RWPE1 (cell line): Measurements from ENCODE around the gene TRIP10.

Experiments
- CTCF ChIA-PET: fragments of 350-600 bp; sonication (Branson Sonifier 250); formaldehyde crosslinking; extraction: SDS; loops from one replicate; lab custom pipeline; 2021; lab: Yijun Ruan, JAX
- POLR2A ChIA-PET: fragments of 400-600 bp; formaldehyde crosslinking; extraction: SDS; loops from one replicate; lab custom pipeline; 2020; ENCODE audit warnings: antibody characterized with exemption; ENCODE audit not compliant: low non-redundant PET; lab: Yijun Ruan, JAX
- DNase-seq: peaks from one replicate; pipeline ENCODE4 v3.0.0; 2012; ENCODE audit warnings: low spot score
- H3K27ac ChIP-seq: fragments of 450-650 bp; 2 replicates; pipeline ENCODE4 v1.5.1; 2017
- TF ChIP-seq, protein P1 (sequence below): fragments of 450-650 bp; conservative IDR thresholded peaks from 2 replicates; pipeline ENCODE4 v1.5.1; 2017; ENCODE audit warnings: low read depth, mild to moderate bottlenecking

Gene TRIP10

DNA sequence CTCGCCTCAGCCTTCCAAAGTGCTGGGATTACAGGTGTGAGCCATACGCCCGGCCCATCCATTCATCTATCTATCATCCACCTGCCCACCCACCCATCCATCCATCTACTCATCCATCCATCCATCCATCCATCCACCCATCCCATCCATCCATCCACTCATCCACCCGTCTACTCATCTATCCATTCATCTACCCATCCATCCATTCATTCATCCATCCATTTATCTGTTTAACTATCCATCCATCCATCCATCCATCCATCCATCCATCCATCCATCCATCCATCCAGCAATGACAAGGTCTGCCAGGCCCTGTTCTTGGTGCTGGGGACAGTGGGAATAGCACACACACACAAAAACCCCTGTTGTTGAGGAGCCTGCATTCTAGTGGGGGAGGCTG, 37.5 kb downstream of the TRIP10 start:
- CTCF ChIA-PET, result no interaction called here
- no peak for DNase-seq
- TF ChIP-seq, protein P1, sequence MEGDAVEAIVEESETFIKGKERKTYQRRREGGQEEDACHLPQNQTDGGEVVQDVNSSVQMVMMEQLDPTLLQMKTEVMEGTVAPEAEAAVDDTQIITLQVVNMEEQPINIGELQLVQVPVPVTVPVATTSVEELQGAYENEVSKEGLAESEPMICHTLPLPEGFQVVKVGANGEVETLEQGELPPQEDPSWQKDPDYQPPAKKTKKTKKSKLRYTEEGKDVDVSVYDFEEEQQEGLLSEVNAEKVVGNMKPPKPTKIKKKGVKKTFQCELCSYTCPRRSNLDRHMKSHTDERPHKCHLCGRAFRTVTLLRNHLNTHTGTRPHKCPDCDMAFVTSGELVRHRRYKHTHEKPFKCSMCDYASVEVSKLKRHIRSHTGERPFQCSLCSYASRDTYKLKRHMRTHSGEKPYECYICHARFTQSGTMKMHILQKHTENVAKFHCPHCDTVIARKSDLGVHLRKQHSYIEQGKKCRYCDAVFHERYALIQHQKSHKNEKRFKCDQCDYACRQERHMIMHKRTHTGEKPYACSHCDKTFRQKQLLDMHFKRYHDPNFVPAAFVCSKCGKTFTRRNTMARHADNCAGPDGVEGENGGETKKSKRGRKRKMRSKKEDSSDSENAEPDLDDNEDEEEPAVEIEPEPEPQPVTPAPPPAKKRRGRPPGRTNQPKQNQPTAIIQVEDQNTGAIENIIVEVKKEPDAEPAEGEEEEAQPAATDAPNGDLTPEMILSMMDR, result no peak
- no peak overlapping the region for H3K27ac ChIP-seq
- POLR2A ChIA-PET, result no interaction called here

DNA sequence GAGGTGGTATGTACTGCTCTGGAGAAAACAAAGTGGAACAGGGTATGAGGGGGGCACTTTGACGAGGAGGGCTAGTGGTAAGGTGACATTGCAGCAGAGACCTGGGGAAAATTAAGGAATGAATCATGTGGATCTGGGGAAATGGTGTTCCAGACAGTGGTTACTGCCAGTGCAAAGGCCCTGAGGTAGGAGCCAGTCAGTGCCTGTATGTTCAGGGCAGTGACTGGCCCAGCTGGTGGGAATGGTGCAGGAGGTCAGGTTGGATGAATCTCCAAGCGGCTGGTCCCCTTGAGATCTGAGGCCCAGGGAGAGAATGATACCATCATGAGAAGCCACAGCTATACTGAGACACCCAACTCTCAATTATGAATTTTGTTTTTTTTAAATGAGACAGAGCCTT, 38.0 kb downstream of the TRIP10 start:
- H3K27ac ChIP-seq, result no peak overlapping the region
- ChIA-PET POLR2A (no interaction called here), CTCF (no interaction called here)
- TF ChIP-seq, protein P1, result no peak
- no peak for DNase-seq

DNA sequence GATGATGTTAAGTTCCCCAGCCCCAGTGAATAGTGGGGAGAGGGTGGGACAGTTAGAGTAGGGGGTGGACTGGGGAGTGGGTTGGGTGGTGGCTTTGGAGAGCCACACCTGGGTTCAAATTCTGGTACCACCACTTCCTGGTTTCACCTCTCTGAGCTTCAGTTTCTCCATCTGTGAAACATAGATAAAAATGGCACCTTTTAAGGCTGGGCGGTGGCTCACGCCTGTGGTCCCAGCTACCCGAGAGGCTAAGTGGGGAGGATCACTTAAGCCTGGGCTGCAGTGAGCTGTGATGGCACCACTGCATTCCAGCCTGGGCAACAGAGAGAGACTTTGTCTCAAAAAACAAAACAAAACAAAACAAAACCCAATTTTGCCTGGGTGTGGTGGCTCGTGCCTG, 38.9 kb downstream of the TRIP10 start:
- TF ChIP-seq, protein P1, result no peak
- CTCF ChIA-PET, result interaction anchor here (0.6 kb wide), 1 partner anchor 70 kb away, joined by 3 read pairs; no protein-coding TSS in a partner anchor
- H3K27ac ChIP-seq, result no peak overlapping the region
- POLR2A ChIA-PET, result no interaction called here
- no peak for DNase-seq

DNA sequence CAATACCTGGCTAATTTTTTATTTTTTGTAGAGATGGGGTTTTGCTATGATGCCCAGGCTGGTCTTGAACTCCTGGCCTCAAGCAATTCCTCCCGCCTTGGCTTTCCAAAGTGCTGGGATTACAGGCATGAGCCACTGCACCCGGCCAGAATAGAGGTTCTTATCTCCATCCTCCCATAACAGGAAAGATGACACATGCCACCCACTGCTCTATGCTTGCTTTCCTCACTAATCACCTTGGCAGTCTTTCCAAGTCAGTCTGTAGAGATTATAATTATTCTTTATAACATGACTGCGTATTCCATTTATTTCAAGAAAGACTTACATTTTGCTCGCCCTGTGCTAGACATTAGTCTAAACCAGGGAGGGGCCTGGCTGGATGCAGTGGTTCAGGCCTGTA, 39.7 kb downstream of the TRIP10 start:
- ChIA-PET CTCF (interaction anchor here (0.6 kb wide), 1 partner anchor 57 kb away, joined by 3 read pairs; no protein-coding TSS in a partner anchor), POLR2A (no interaction called here)
- TF ChIP-seq, protein P1, result no peak

DNA sequence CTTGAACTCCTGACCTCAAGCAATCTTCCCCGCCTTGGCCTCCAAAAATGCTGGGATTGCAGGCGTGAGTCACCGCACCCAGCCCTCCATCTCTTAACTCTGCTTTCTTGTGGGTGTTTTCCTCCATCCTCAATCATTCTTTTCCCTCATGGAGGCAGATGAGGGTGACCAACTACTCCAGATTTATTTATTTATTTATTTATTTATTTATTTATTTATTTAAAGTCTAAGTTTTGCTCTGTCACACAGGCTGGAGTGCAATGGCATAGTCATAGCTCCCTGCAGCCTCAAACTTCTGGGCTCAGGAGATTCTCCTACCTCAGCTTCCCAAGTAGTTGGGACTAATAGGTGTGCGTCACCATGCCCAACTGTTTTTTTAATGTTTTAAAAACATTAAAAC, 47.9 kb downstream of the TRIP10 start:
- POLR2A ChIA-PET, result no interaction called here
- no peak overlapping the region for H3K27ac ChIP-seq
- no peak for DNase-seq
- CTCF ChIA-PET, result no interaction called here
- TF ChIP-seq, protein P1, result no peak

More for the DNA sequence above, 39.7 kb downstream of the TRIP10 start:
- H3K27ac ChIP-seq, result no peak overlapping the region
- DNase-seq, result no peak

DNA sequence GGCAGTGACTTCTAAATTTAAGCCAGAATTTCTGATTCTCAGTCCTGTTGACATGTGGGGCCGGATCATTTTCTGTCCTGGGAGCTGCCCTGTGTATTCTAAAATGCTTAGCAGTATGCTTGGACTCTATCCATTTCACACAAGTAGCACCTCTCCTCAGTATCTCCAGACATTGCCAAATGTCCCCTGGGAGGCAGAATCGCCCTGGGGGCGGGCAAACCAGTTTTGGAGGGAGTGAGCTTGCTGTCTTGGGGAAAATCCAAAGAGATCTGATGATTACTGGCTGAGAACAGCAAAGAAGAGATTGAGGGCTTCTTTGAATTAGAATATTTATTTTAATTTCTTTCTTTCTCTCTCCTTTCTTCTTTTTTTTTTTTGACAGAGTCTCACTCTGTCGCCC, 49.4 kb downstream of the TRIP10 start:
- POLR2A ChIA-PET, result no interaction called here
- no peak for DNase-seq
- CTCF ChIA-PET, result no interaction called here
- TF ChIP-seq, protein P1, result no peak
- H3K27ac ChIP-seq, result no peak overlapping the region
